Measurements from ENCODE around the gene TTLL11.

DNA sequence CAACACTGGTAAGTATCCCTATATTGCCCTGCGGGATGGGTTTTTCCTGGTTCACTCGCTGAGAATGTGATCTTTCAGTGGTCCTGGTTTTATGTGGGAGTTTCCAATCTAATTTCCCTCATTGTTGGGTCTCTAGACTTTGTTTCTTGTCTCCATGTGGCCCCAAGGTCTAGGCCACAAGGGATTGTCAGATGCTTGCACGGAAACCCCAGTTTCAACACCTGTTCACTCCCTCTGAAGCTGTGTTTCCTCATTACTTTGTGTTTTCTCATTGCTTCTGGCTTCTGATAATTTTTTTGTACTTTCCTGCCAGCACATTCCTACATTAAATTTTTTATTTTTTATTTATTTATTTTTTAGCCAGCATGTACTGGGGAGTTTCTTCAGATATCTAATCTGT lies 191.5 kb downstream of the TTLL11 start:
- no peak for TF ChIP-seq POLR2A (IDR thresholded peaks at IDR 0.05; ENCODE audit: low read length)
- TF ChIP-seq GATA1 (IDR thresholded peaks at IDR 0.05; ENCODE audit: low read depth, low read length) = no peak
